ENCODE measurements around the gene CYFIP1. TPM values are rescaled to one million over a fixed set of nuclear protein-coding genes. Genes with fewer than 3 reads are reported as not detected.

The CYFIP1 gene
- polyA plus RNA-seq, 1 donor from 2014 or later: 9.3 TPM

GRCh38 chr15:22941179-22941578 is 39.0 kb downstream of the CYFIP1 start:
- Histone ChIP-seq H3K27me3 (ENCODE audit: insufficient read depth, low read depth, low read length) (no peaks in the 10 kb centered on the region), H3F3A (ENCODE audit: insufficient read depth, low read length, poor library complexity, severe bottlenecking) (no peaks in the 10 kb centered on the region), H3K9ac (ENCODE audit: low read length) (no peak overlapping the region), H3K36me3 (ENCODE audit: insufficient read depth, low read length) (no peaks in the 10 kb centered on the region), H4K20me1 (ENCODE audit: insufficient read depth) (no peaks in the 10 kb centered on the region), H3K79me2 (replicated peaks; ENCODE audit: insufficient read depth, low read length) (no peaks in the 10 kb centered on the region), H3K9me2 (ENCODE audit: insufficient read depth, low read length) (no peaks in the 10 kb centered on the region), H3K4me2 (ENCODE audit: low read length) (no peak overlapping the region), H2AFZ (ENCODE audit: low read depth, low read length) (no peak overlapping the region), H3K9me3 (ENCODE audit: low read length) (no peaks in the 10 kb centered on the region), H3K4me3 (ENCODE audit: low read length) (no peak overlapping the region), H3K27ac (ENCODE audit: low read length) (no peak overlapping the region)
- no peak for TF ChIP-seq MXI1 (conservative IDR thresholded peaks at IDR 0.05; ENCODE audit: poor library complexity, severe bottlenecking)
- TF ChIP-seq TAF1 (IDR thresholded peaks at IDR 0.05; ENCODE audit: low read depth): no peak
- TF ChIP-seq SMC3 (conservative IDR thresholded peaks at IDR 0.05; ENCODE audit: poor library complexity): no peak
- TF ChIP-seq RAD21 (conservative IDR thresholded peaks at IDR 0.05): no peak
- no peak for TF ChIP-seq CTCF (IDR thresholded peaks at IDR 0.05; ENCODE audit: poor library complexity, severe bottlenecking)
- TF ChIP-seq EP300 (conservative IDR thresholded peaks at IDR 0.05; ENCODE audit: poor library complexity, severe bottlenecking): no peak
- no peak for TF ChIP-seq REST (IDR thresholded peaks at IDR 0.05; ENCODE audit: borderline replicate concordance)
- TF ChIP-seq EZH2 (IDR thresholded peaks at IDR 0.05; ENCODE audit: borderline replicate concordance, insufficient read depth, low read length, poor library complexity, severe bottlenecking): no peak
- TF ChIP-seq POLR2AphosphoS5 (IDR thresholded peaks at IDR 0.05): no peak

GRCh38 chr15:22939652-22940061 is 40.5 kb downstream of the CYFIP1 start:
- Histone ChIP-seq H3K36me3 (ENCODE audit: insufficient read depth, low read length) (no peaks in the 10 kb centered on the region), H3K79me2 (replicated peaks; ENCODE audit: insufficient read depth, low read length) (no peaks in the 10 kb centered on the region), H3F3A (ENCODE audit: insufficient read depth, low read length, poor library complexity, severe bottlenecking) (no peaks in the 10 kb centered on the region), H3K4me3 (ENCODE audit: low read length) (no peak overlapping the region), H4K20me1 (ENCODE audit: insufficient read depth) (no peaks in the 10 kb centered on the region), H3K9me3 (ENCODE audit: low read length) (no peaks in the 10 kb centered on the region), H2AFZ (ENCODE audit: low read depth, low read length) (no peak overlapping the region), H3K4me2 (ENCODE audit: low read length) (no peak overlapping the region), H3K27me3 (ENCODE audit: insufficient read depth, low read depth, low read length) (no peaks in the 10 kb centered on the region), H3K9ac (ENCODE audit: low read length) (no peak overlapping the region), H3K9me2 (ENCODE audit: insufficient read depth, low read length) (no peaks in the 10 kb centered on the region), H3K27ac (ENCODE audit: low read length) (no peak overlapping the region)
- TF ChIP-seq RAD21 (conservative IDR thresholded peaks at IDR 0.05) (no peak), POLR2AphosphoS5 (IDR thresholded peaks at IDR 0.05) (no peak), TAF1 (IDR thresholded peaks at IDR 0.05; ENCODE audit: low read depth) (no peak), MXI1 (conservative IDR thresholded peaks at IDR 0.05; ENCODE audit: poor library complexity, severe bottlenecking) (no peak), EP300 (conservative IDR thresholded peaks at IDR 0.05; ENCODE audit: poor library complexity, severe bottlenecking) (no peak), REST (IDR thresholded peaks at IDR 0.05; ENCODE audit: borderline replicate concordance) (no peak), SMC3 (conservative IDR thresholded peaks at IDR 0.05; ENCODE audit: poor library complexity) (no peak), CTCF (IDR thresholded peaks at IDR 0.05; ENCODE audit: poor library complexity, severe bottlenecking) (no peak), EZH2 (IDR thresholded peaks at IDR 0.05; ENCODE audit: borderline replicate concordance, insufficient read depth, low read length, poor library complexity, severe bottlenecking) (no peak)

All from neural cell (in vitro differentiated cells).